ENCODE results near the gene C16orf54. TPM values are rescaled to one million over a fixed set of nuclear protein-coding genes. Genes with fewer than 3 reads are reported as not detected.

C16orf54 gene
- total RNA-seq, 4 donors from 2014 or later = 0.27 to 1.1 TPM; not detected in 2

GRCh38 chr16:29769507-29769906 lies 23.7 kb upstream of the C16orf54 start:
- WGBS, 2 donors = 79 to 85% methylated on average over 2 of the region's 2 CpGs
- H3K4me3 ChIP-seq (ENCODE audit: low read depth, poor library complexity, severe bottlenecking) = no peak overlapping the region
- DNase-seq (ENCODE audit: low spot score in 2 of 2) = no peak
- TF ChIP-seq POLR2A (IDR thresholded peaks at IDR 0.05) (no peak), CTCF (IDR thresholded peaks at IDR 0.05) (no peak)
- intact Hi-C loops (cut with DNase I; ENCODE audit: low total_unique reads) = no loop called here

GRCh38 chr16:29767062-29767461 lies 21.3 kb upstream of the C16orf54 start:
- TF ChIP-seq POLR2A (IDR thresholded peaks at IDR 0.05) = no peak
- no peak for TF ChIP-seq CTCF (IDR thresholded peaks at IDR 0.05)
- no peak overlapping the region for H3K4me3 ChIP-seq (ENCODE audit: low read depth, poor library complexity, severe bottlenecking)
- WGBS, 2 donors = 90 to 91% methylated on average over 3 of the region's 3 CpGs
- intact Hi-C loops (cut with DNase I; ENCODE audit: low total_unique reads) = no loop called here
- DNase-seq (ENCODE audit: low spot score in 2 of 2) = no peak

GRCh38 chr16:29766571-29766970 lies 20.8 kb upstream of the C16orf54 start:
- WGBS, 2 donors = 92 to 95% methylated on average over 3 of the region's 3 CpGs
- no peak for DNase-seq (ENCODE audit: low spot score in 2 of 2)
- intact Hi-C loops (cut with DNase I; ENCODE audit: low total_unique reads) = no loop called here
- no peak overlapping the region for H3K4me3 ChIP-seq (ENCODE audit: low read depth, poor library complexity, severe bottlenecking)
- no peak for TF ChIP-seq CTCF (IDR thresholded peaks at IDR 0.05)
- no peak for TF ChIP-seq POLR2A (IDR thresholded peaks at IDR 0.05)

GRCh38 chr16:29765167-29766032 lies 19.6 kb upstream of the C16orf54 start:
- intact Hi-C loops (cut with DNase I; ENCODE audit: low total_unique reads) = no loop called here
- no peak for DNase-seq (ENCODE audit: low spot score in 2 of 2)
- WGBS, 2 donors = 67% methylated on average over 15 of the region's 15 CpGs
- no peak overlapping the region for H3K4me3 ChIP-seq (ENCODE audit: low read depth, poor library complexity, severe bottlenecking)
- TF ChIP-seq POLR2A (IDR thresholded peaks at IDR 0.05) (no peak), CTCF (IDR thresholded peaks at IDR 0.05) (peak in 1 of 3 donors; percentile 43)

- no peak overlapping the region for H3K4me3 ChIP-seq (ENCODE audit: low read depth, poor library complexity, severe bottlenecking)
- DNase-seq (ENCODE audit: low spot score in 2 of 2) = no peak
- TF ChIP-seq POLR2A (IDR thresholded peaks at IDR 0.05) (no peak), CTCF (IDR thresholded peaks at IDR 0.05) (no peak)
- intact Hi-C loops (cut with DNase I; ENCODE audit: low total_unique reads) = no loop called here
- 69 to 72% methylated on average over 6 of the region's 6 CpGs for WGBS, 2 donors
Measured at GRCh38 chr16:29763326-29763725, 17.5 kb upstream of the C16orf54 start.

Data from lower leg skin (tissue), 4 donors.